ENCODE results near the gene MMP25.

DNA sequence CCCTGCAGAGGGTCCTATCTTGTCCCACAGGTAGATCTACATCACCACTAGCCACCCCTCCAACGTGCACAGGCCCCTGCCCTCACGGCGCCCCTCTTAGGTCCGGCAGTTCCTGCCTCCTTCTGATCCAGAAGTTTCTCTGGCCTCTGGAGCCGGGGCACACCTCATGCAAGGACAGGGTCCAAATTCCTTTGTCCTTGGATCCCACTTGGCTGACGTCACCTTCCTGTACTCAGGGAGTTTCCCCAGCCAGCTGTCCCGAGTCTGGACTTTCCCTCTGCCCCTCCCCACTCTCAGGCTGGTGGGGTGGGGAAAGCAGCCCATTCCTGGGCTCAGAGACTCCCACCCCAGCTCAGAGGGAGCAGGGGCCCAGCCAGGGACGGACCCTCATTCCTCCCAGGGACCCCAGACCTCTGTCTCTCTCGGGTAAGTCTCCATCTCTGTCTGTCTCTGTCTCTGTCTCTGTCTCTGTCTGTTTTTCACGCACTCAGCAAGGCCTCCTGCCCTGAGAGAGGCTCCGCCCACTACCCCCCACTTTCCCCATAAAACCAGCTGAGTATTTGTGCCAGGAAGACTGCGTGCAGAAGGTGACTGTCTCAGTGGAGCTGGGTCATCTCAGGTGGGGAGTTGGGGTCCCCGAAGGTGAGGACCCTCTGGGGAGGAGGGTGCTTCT lies 18.8 kb downstream of the MMP25 start, which contains the start of gene IL32:
- TF ChIP-seq CTCF (IDR thresholded peaks at IDR 0.05; ENCODE audit: low read depth, low read length, poor library complexity, severe bottlenecking) = no peak
- TF ChIP-seq EZH2phosphoT487 (IDR thresholded peaks at IDR 0.05; ENCODE audit: borderline replicate concordance, low read length) = no peak

Data from DOHH2 (cell line).